ENCODE results near the gene SF3B2.
"Not testable (repeated sequence)": the region's sequence is repeated elsewhere in the genome, so short reads cannot be mapped to it uniquely, and the experiment has no call there.

The SF3B2 gene

GRCh38 chr11:66114957-66115356, 62.8 kb downstream of the SF3B2 start:
- not testable (repeated sequence) for FAIRE-seq

DNA sequence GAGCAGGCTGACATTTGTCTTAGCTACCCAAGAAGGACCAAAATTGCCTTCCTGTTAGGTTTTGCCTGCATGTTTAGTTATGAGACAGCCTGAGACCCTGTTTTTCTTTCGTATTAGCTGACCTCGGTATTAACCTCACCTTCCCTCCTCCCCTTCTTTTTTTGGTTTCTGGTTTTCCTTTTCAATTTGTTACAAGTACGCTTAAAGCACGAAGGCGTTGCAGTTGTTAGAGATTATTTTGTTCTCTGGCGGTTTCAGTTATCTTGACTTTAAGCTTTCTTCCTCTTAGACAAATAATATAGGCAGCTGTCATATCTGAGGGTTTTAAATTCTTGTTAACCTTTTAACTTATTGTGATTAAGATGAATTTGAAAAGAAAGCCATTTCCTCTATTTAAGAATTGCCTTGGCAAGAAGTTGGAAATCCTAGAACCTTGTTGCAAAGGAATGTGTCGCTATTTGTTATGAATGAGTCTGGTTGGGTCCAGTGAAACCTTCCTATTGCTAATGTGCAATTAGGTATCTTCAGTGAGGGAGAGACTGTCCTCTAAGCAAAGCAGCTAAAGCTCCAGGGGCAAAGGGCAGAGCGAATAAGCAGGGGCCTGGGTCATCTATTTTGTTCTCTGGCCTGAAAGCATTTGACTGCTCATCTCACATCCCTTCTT, 63.6 kb downstream of the SF3B2 start:
- no peak for FAIRE-seq

GRCh38 chr11:66116576-66117361, 64.6 kb downstream of the SF3B2 start:
- no peak for FAIRE-seq

GRCh38 chr11:66118847-66119246, 66.7 kb downstream of the SF3B2 start:
- FAIRE-seq: no peak
